ENCODE data around the gene NELFB. TPM values are rescaled to one million over a fixed set of nuclear protein-coding genes. Genes with fewer than 3 reads are reported as not detected.

The NELFB gene
- total and polyA plus RNA-seq, 9 of the 15 experiments (the other 6 are each of a cell fraction or from before 2014, with no cell fraction given), result 0.24 to 84.0 (median 29.7) TPM

- TF ChIP-seq HINFP (tag; conservative IDR thresholded peaks at IDR 0.05; ENCODE audit: low read depth) (no peak), TEAD1 (CRISPR knock-in tag; IDR thresholded peaks at IDR 0.05) (peak in 1 of 2 experiments; percentile 81; a peak in 2 of 4 replicates), CTBP1 (IDR thresholded peaks at IDR 0.05; ENCODE audit: borderline replicate concordance) (peak; percentile 84), ATF2 (CRISPR knock-in tag; IDR thresholded peaks at IDR 0.05) (no peak), LCOR (CRISPR knock-in tag; IDR thresholded peaks at IDR 0.05) (peak; percentile 78), MYNN (IDR thresholded peaks at IDR 0.05) (no peak), MYNN (CRISPR knock-in tag; IDR thresholded peaks at IDR 0.05) (no peak), MTA3 (IDR thresholded peaks at IDR 0.05; ENCODE audit: borderline replicate concordance) (peak; percentile 77), RAD51 (IDR thresholded peaks at IDR 0.05; ENCODE audit: borderline replicate concordance, low read depth) (peak; percentile 78), ZKSCAN3 (CRISPR knock-in tag; IDR thresholded peaks at IDR 0.05) (no peak), NFATC3 (IDR thresholded peaks at IDR 0.05) (no peak), ZNF280B (CRISPR knock-in tag; IDR thresholded peaks at IDR 0.05) (no peak), BRD4 (IDR thresholded peaks at IDR 0.05) (no peak), MAFG (tag; conservative IDR thresholded peaks at IDR 0.05) (no peak), ETV5 (CRISPR knock-in tag; IDR thresholded peaks at IDR 0.05; ENCODE audit: low read depth) (peak; percentile 92), ZNF224 (CRISPR knock-in tag; IDR thresholded peaks at IDR 0.05) (no peak), MAZ (CRISPR knock-in tag; conservative IDR thresholded peaks at IDR 0.05 in 1 of 2, IDR thresholded peaks at IDR 0.05 in 1 of 2) (peak; percentile 97 to 99)
These were observed 18.7 kb upstream of the NELFB start (continued) for GRCh38 chr9:137236238-137236935.
